H1 (cell line): ENCODE data around the gene KIF13A. TPM values are rescaled to one million over a fixed set of nuclear protein-coding genes. Genes with fewer than 3 reads are reported as not detected.

Experiments used
- CTCF ChIA-PET: fragments of 300-600 bp; sonication (Branson Sonifier 250); formaldehyde crosslinking; loops from one replicate; lab custom pipeline; 2021; ENCODE audit not compliant: partially characterized antibody; lab: Charles Lee
- POLR2A ChIA-PET: fragments of 300-600 bp; sonication (Branson Sonifier 250); formaldehyde crosslinking; loops from one replicate; lab custom pipeline; 2021; ENCODE audit warnings: inconsistent platforms; ENCODE audit not compliant: partially characterized antibody; lab: Charles Lee
- DNase-seq, 2 experiments: peaks; one replicate each; pipeline versions ENCODE4 v3.0.0 to v3.0.0-alpha.2; 2010 to 2022; ENCODE audit warnings: low spot score in 2 of 2, low read depth in 1 of 2, mixed read lengths in 1 of 2
- FAIRE-seq: peaks from 2 replicates; lab custom pipeline; 2011; peaks lifted over from hg19 to GRCh38; lab: Jason Lieb, UNC
- H2AFZ ChIP-seq: 2 replicates; pipeline ENCODE4 v1.8.1; 2012; ENCODE audit warnings: low read length, inconsistent platforms
- H2AK5ac ChIP-seq: 2 replicates; pipeline ENCODE4 v1.6.1; 2013; ENCODE audit warnings: low read depth, low read length
- H2BK120ac ChIP-seq: replicated peaks from 2 replicates; pipeline ENCODE3; 2013; ENCODE audit warnings: low read depth, low read length, inconsistent platforms
- H2BK12ac ChIP-seq: 2 replicates; pipeline ENCODE4 v1.6.1; 2013; ENCODE audit warnings: low read depth, low read length
- H2BK15ac ChIP-seq: 2 replicates; pipeline ENCODE4 v1.6.1; 2013; ENCODE audit warnings: low read length
- H2BK20ac ChIP-seq: 2 replicates; pipeline ENCODE4 v1.6.1; 2013; ENCODE audit warnings: low read length
- H2BK5ac ChIP-seq: 2 replicates; pipeline ENCODE4 v1.6.1; 2013; ENCODE audit warnings: low read depth, low read length
- H3K14ac ChIP-seq: 2 replicates; pipeline ENCODE4 v1.6.1; 2013; ENCODE audit warnings: inconsistent platforms; ENCODE audit not compliant: insufficient read length
- H3K18ac ChIP-seq: 2 replicates; pipeline ENCODE4 v1.6.1; 2013; ENCODE audit warnings: low read length; ENCODE audit errors: extremely low read depth
- H3K23ac ChIP-seq: 2 replicates; pipeline ENCODE4 v1.6.1; 2013; ENCODE audit warnings: inconsistent platforms; ENCODE audit not compliant: insufficient read length
- H3K23me2 ChIP-seq: 2 replicates; pipeline ENCODE4 v1.6.1; 2013; ENCODE audit warnings: low read depth, low read length
- H3K27ac ChIP-seq: 2 replicates; pipeline ENCODE4 v1.6.1; 2011; ENCODE audit warnings: low read depth, low read length, inconsistent platforms
- H3K27me3 ChIP-seq, 4 experiments: replicated peaks in 1 of 4; 1 replicate in 1 of 4; 2 replicates in 3 of 4; pipeline versions ENCODE4 v1.6.1 to v1.8.1; 2011 to 2013; ENCODE audit warnings: low read length in 3 of 4, mild to moderate bottlenecking in 3 of 4, inconsistent platforms in 2 of 4, mixed read lengths in 2 of 4, moderate library complexity in 1 of 4; ENCODE audit not compliant: control insufficient read depth in 3 of 4, insufficient read depth in 3 of 4; ENCODE audit errors: extremely low read depth in 1 of 4
- H3K36me3 ChIP-seq, 4 experiments: 2 replicates each; pipeline versions ENCODE4 v1.6.1 to v1.8.1; 2011 to 2013; ENCODE audit warnings: mild to moderate bottlenecking in 4 of 4, low read length in 3 of 4, moderate library complexity in 2 of 4, control low read depth in 1 of 4, inconsistent platforms in 1 of 4; ENCODE audit not compliant: insufficient read depth in 4 of 4, control insufficient read depth in 2 of 4
- H3K4ac ChIP-seq: replicated peaks from 2 replicates; pipeline ENCODE3; 2013; ENCODE audit warnings: low read length, low read depth, mixed read lengths, inconsistent platforms; ENCODE audit not compliant: insufficient read length
- H3K4me1 ChIP-seq, 4 experiments: replicated peaks in 1 of 4; 1 replicate in 1 of 4; 2 replicates in 3 of 4; pipeline versions ENCODE4 v1.6.1 to v1.8.1; 2011 to 2013; ENCODE audit warnings: low read length in 3 of 4, inconsistent platforms in 2 of 4, mixed read lengths in 1 of 4; ENCODE audit not compliant: insufficient read depth in 4 of 4, control insufficient read depth in 3 of 4
- H3K4me2 ChIP-seq, 2 experiments: 2 replicates each; pipeline versions ENCODE4 v1.6.1 to v1.8.1; 2011 to 2013; ENCODE audit warnings: low read depth in 2 of 2, low read length in 2 of 2, control low read depth in 1 of 2, inconsistent platforms in 1 of 2, mild to moderate bottlenecking in 1 of 2; ENCODE audit not compliant: insufficient read depth in 1 of 2
- H3K4me3 ChIP-seq, 4 experiments: fragments of 200-600, 300-600 bp in 1 of 4; sonication (generic), shearing (Covaris generic), sonication (Bioruptor Twin) in 1 of 4; 2 replicates each; pipeline versions ENCODE4 v1.5.1 to v1.8.1; 2011 to 2016; ENCODE audit warnings: low read length in 4 of 4, low read depth in 3 of 4, control low read depth in 2 of 4, inconsistent platforms in 2 of 4, mild to moderate bottlenecking in 2 of 4, mixed read lengths in 1 of 4, moderate library complexity in 1 of 4; ENCODE audit not compliant: insufficient read depth in 2 of 4; ENCODE audit errors: extremely low read depth in 1 of 4
- H3K56ac ChIP-seq: replicated peaks from 2 replicates; pipeline ENCODE3; 2013; ENCODE audit warnings: low read depth, mild to moderate bottlenecking, mixed read lengths, low read length, inconsistent platforms; ENCODE audit not compliant: insufficient read length
- H3K79me1 ChIP-seq: 2 replicates; pipeline ENCODE4 v1.6.1; 2013; ENCODE audit warnings: low read depth, low read length, control low read depth
- H3K79me2 ChIP-seq, 2 experiments: 2 replicates each; pipeline versions ENCODE4 v1.6.1 to v1.8.1; 2012 to 2013; ENCODE audit warnings: low read length in 2 of 2, mild to moderate bottlenecking in 2 of 2, inconsistent platforms in 1 of 2; ENCODE audit not compliant: insufficient read depth in 2 of 2, control insufficient read depth in 1 of 2
- H3K9ac ChIP-seq, 4 experiments: replicated peaks in 1 of 4; 1 replicate in 1 of 4; 2 replicates in 3 of 4; pipeline versions ENCODE4 v1.6.1 to v1.8.1; 2011 to 2013; ENCODE audit warnings: low read depth in 3 of 4, low read length in 3 of 4, control low read depth in 2 of 4, mild to moderate bottlenecking in 2 of 4, moderate library complexity in 2 of 4, inconsistent platforms in 1 of 4; ENCODE audit errors: extremely low read depth in 1 of 4
- H3K9me3 ChIP-seq, 2 experiments: 2 replicates each; pipeline versions ENCODE4 v1.6.1 to v1.8.1; 2012 to 2013; ENCODE audit warnings: mild to moderate bottlenecking in 2 of 2, moderate library complexity in 2 of 2, control low read depth in 1 of 2, inconsistent platforms in 1 of 2, low read depth in 1 of 2, low read length in 1 of 2, mixed read lengths in 1 of 2; ENCODE audit not compliant: insufficient read depth in 2 of 2
- H4K20me1 ChIP-seq, 2 experiments: replicated peaks in 1 of 2; 2 replicates each; pipeline versions ENCODE3 to v1.8.1; 2011 to 2013; ENCODE audit warnings: inconsistent platforms in 2 of 2, low read length in 2 of 2, mild to moderate bottlenecking in 1 of 2; ENCODE audit not compliant: insufficient read depth in 2 of 2, control insufficient read depth in 1 of 2
- H4K5ac ChIP-seq: 2 replicates; pipeline ENCODE4 v1.6.1; 2013; ENCODE audit warnings: low read length, low read depth, mixed read lengths, inconsistent platforms; ENCODE audit not compliant: insufficient read length
- H4K8ac ChIP-seq: 2 replicates; pipeline ENCODE4 v1.8.0; 2013; ENCODE audit warnings: mild to moderate bottlenecking, moderate library complexity, low read length, inconsistent platforms; ENCODE audit not compliant: insufficient read depth; ENCODE audit errors: extremely low read depth
- H4K91ac ChIP-seq: replicated peaks from 2 replicates; pipeline ENCODE3; 2013; ENCODE audit warnings: low read length, mixed read lengths, inconsistent platforms; ENCODE audit not compliant: insufficient read length
- EGR1 ChIP-seq: IDR thresholded peaks from 2 replicates; pipeline ENCODE4 v1.6.1; 2011; ENCODE audit warnings: low read depth, low read length, borderline replicate concordance
- JUND ChIP-seq: IDR thresholded peaks from 2 replicates; pipeline ENCODE4 v1.6.1; 2011; ENCODE audit warnings: mild to moderate bottlenecking, improper control_type of control experiment, low read length
- KDM4A ChIP-seq: IDR thresholded peaks from one replicate; pipeline ENCODE4 v1.7.1; 2012; ENCODE audit warnings: low read depth, mild to moderate bottlenecking, moderate library complexity, low read length, inconsistent platforms; ENCODE audit not compliant: severe bottlenecking
- polyA plus RNA-seq, 7 experiments: library from polyadenylated mRNA; depleted of rRNA in 3 of 7; stranded (reverse) in 5 of 7; unstranded in 2 of 7; fragments of >200 nt in 5 of 7; fragments of 200-250 nt in 2 of 7; gene quantifications; 1 replicate in 5 of 7; 2 replicates in 1 of 7; 4 replicates in 1 of 7; pipeline versions ENCODE4 v1.2.1 to v1.2.3, GENCODE V29; 2011 to 2013; ENCODE audit warnings: missing spikeins in 2 of 7, mixed read lengths in 2 of 7
- total RNA-seq: library from RNA; stranded (reverse); fragmentation: NEBNext Ultra II Directional; extraction: Animal tissue kit (Norgen Biotek cat#: 25700); gene quantifications from 2 replicates; pipeline ENCODE4 v1.2.1, GENCODE V29; 2021

The KIF13A gene
- total and polyA plus RNA-seq, 2 of the 8 experiments (the other 6 are each of a cell fraction or from before 2014, with no cell fraction given) = 14.7 to 40.8 TPM

DNA sequence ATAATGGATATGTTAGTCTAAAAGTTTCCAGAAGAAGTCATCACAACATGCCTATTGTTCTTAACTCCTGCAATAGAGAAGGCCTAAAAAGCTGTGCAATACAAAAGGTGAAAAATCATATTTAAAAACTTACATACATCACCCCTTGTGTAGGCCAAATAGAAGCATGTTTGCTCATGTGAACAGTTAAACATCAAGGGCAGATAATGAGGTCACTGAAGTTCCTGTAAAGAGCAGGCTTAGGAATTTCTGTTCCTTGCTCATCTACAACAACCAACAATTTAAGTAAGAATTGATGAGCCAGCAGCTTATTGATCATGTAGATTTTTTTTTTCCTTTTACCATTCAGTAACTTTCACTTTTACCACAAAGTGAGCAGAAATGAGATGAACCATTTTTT lies 273.3 kb downstream of the KIF13A start:
- Histone ChIP-seq H4K5ac (no peak overlapping the region), H3K18ac (no peak overlapping the region), H3K9ac (no peak overlapping the region), H3K79me2 (no peaks in the 10 kb centered on the region), H3K4me1 (peaks cover 0 to 3% (median 2%) of the 10 kb centered on the region in 4 experiments; a peak in 3 of 7 replicates), H2BK12ac (no peak overlapping the region), H2BK120ac (no peak overlapping the region), H3K9me3 (no peaks in the 10 kb centered on the region), H3K56ac (no peak overlapping the region), H3K4ac (no peak overlapping the region), H4K8ac (no peak overlapping the region), H3K27ac (no peak overlapping the region), H3K23ac (no peak overlapping the region), H3K79me1 (no peaks in the 10 kb centered on the region), H2BK20ac (no peak overlapping the region), H3K23me2 (no peaks in the 10 kb centered on the region), H4K20me1 (no peaks in the 10 kb centered on the region), H3K4me2 (no peak overlapping the region), H3K27me3 (no peaks in the 10 kb centered on the region), H3K36me3 (no peaks in the 10 kb centered on the region), H2AFZ (no peak overlapping the region), H3K14ac (no peak overlapping the region), H4K91ac (no peak overlapping the region), H3K4me3 (no peak overlapping the region), H2BK15ac (no peak overlapping the region), H2BK5ac (no peak overlapping the region), H2AK5ac (no peak overlapping the region)
- TF ChIP-seq KDM4A = no peak
- no peak for TF ChIP-seq JUND
- no peak for TF ChIP-seq EGR1
- FAIRE-seq = no peak
- CTCF ChIA-PET = interaction anchor here (0.6 to 2.4 kb wide), 5 partner anchors 12 to 1926 kb away, joined by 3 to 7 read pairs (median 4); no protein-coding TSS in a partner anchor
- DNase-seq = no peak
- POLR2A ChIA-PET = interaction anchor here (1.0 to 2.2 kb wide), 3 partner anchors 7 to 114 kb away, joined by 3 to 8 read pairs (median 3); partner anchors contain the start of genes FAM8A1 and NUP153
